Measurements from ENCODE around the gene PANX2. TPM values are rescaled to one million over a fixed set of nuclear protein-coding genes. Genes with fewer than 3 reads are reported as not detected.

Gene PANX2
- total and polyA plus RNA-seq, 9 of the 15 experiments (the other 6 are each of a cell fraction or from before 2014, with no cell fraction given): 0.01 to 3.9 (median 0.67) TPM; not detected in 1

DNA sequence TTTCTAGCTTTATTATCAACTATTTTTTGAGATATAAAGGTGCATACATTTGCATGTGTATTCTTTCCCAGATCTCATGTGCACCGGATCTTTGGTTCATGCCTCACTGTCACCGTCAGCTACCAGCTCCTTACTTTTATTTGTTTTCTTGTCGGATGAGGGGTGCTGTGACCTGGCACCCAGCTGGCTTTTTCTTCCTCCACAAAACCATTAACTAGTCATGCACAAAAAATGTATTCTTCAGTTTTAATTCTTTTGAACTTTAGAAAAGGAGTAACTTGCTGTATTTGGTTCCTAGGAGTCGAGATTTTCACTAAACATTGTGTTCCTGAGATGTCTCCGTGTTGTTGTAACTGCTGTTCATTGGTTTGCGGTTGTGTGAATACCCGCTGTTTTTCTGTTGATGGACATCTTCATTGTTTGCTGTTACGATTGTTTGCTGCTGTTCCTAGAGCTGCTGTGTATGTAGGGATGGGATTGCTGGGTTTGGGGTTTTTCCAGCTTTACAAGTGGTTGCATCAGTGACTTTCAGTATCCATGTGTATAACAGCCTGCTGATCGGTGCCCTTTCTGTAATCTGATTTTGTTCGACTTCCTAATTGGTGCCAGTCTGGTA, 41.3 kb upstream of the PANX2 start (continued):
- TF ChIP-seq, protein P1, sequence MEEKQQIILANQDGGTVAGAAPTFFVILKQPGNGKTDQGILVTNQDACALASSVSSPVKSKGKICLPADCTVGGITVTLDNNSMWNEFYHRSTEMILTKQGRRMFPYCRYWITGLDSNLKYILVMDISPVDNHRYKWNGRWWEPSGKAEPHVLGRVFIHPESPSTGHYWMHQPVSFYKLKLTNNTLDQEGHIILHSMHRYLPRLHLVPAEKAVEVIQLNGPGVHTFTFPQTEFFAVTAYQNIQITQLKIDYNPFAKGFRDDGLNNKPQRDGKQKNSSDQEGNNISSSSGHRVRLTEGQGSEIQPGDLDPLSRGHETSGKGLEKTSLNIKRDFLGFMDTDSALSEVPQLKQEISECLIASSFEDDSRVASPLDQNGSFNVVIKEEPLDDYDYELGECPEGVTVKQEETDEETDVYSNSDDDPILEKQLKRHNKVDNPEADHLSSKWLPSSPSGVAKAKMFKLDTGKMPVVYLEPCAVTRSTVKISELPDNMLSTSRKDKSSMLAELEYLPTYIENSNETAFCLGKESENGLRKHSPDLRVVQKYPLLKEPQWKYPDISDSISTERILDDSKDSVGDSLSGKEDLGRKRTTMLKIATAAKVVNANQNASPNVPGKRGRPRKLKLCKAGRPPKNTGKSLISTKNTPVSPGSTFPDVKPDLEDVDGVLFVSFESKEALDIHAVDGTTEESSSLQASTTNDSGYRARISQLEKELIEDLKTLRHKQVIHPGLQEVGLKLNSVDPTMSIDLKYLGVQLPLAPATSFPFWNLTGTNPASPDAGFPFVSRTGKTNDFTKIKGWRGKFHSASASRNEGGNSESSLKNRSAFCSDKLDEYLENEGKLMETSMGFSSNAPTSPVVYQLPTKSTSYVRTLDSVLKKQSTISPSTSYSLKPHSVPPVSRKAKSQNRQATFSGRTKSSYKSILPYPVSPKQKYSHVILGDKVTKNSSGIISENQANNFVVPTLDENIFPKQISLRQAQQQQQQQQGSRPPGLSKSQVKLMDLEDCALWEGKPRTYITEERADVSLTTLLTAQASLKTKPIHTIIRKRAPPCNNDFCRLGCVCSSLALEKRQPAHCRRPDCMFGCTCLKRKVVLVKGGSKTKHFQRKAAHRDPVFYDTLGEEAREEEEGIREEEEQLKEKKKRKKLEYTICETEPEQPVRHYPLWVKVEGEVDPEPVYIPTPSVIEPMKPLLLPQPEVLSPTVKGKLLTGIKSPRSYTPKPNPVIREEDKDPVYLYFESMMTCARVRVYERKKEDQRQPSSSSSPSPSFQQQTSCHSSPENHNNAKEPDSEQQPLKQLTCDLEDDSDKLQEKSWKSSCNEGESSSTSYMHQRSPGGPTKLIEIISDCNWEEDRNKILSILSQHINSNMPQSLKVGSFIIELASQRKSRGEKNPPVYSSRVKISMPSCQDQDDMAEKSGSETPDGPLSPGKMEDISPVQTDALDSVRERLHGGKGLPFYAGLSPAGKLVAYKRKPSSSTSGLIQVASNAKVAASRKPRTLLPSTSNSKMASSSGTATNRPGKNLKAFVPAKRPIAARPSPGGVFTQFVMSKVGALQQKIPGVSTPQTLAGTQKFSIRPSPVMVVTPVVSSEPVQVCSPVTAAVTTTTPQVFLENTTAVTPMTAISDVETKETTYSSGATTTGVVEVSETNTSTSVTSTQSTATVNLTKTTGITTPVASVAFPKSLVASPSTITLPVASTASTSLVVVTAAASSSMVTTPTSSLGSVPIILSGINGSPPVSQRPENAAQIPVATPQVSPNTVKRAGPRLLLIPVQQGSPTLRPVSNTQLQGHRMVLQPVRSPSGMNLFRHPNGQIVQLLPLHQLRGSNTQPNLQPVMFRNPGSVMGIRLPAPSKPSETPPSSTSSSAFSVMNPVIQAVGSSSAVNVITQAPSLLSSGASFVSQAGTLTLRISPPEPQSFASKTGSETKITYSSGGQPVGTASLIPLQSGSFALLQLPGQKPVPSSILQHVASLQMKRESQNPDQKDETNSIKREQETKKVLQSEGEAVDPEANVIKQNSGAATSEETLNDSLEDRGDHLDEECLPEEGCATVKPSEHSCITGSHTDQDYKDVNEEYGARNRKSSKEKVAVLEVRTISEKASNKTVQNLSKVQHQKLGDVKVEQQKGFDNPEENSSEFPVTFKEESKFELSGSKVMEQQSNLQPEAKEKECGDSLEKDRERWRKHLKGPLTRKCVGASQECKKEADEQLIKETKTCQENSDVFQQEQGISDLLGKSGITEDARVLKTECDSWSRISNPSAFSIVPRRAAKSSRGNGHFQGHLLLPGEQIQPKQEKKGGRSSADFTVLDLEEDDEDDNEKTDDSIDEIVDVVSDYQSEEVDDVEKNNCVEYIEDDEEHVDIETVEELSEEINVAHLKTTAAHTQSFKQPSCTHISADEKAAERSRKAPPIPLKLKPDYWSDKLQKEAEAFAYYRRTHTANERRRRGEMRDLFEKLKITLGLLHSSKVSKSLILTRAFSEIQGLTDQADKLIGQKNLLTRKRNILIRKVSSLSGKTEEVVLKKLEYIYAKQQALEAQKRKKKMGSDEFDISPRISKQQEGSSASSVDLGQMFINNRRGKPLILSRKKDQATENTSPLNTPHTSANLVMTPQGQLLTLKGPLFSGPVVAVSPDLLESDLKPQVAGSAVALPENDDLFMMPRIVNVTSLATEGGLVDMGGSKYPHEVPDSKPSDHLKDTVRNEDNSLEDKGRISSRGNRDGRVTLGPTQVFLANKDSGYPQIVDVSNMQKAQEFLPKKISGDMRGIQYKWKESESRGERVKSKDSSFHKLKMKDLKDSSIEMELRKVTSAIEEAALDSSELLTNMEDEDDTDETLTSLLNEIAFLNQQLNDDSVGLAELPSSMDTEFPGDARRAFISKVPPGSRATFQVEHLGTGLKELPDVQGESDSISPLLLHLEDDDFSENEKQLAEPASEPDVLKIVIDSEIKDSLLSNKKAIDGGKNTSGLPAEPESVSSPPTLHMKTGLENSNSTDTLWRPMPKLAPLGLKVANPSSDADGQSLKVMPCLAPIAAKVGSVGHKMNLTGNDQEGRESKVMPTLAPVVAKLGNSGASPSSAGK (IDR thresholded peaks at IDR 0.05): no peak
- TF ChIP-seq BMI1 (IDR thresholded peaks at IDR 0.05; ENCODE audit: low read length) (no peak), SAFB2 (IDR thresholded peaks at IDR 0.05; ENCODE audit: borderline replicate concordance, low read depth, low read length, severe bottlenecking) (no peak), SIN3A (IDR thresholded peaks at IDR 0.05; ENCODE audit: borderline replicate concordance in 2 of 2, control insufficient read depth in 1 of 2, low read depth in 2 of 2, low read length in 2 of 2) (no peak), RNF2 (IDR thresholded peaks at IDR 0.05) (no peak), CREB1 (IDR thresholded peaks at IDR 0.05) (no peak), CREB1 (CRISPR knock-in tag; IDR thresholded peaks at IDR 0.05) (no peak), RFX7 (CRISPR knock-in tag; IDR thresholded peaks at IDR 0.05) (no peak), TEAD2 (tag; IDR thresholded peaks at IDR 0.05) (no peak)
- TF ChIP-seq, protein P2, sequence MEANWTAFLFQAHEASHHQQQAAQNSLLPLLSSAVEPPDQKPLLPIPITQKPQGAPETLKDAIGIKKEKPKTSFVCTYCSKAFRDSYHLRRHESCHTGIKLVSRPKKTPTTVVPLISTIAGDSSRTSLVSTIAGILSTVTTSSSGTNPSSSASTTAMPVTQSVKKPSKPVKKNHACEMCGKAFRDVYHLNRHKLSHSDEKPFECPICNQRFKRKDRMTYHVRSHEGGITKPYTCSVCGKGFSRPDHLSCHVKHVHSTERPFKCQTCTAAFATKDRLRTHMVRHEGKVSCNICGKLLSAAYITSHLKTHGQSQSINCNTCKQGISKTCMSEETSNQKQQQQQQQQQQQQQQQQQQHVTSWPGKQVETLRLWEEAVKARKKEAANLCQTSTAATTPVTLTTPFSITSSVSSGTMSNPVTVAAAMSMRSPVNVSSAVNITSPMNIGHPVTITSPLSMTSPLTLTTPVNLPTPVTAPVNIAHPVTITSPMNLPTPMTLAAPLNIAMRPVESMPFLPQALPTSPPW (CRISPR knock-in tag; IDR thresholded peaks at IDR 0.05): no peak
- TF ChIP-seq, protein P3, sequence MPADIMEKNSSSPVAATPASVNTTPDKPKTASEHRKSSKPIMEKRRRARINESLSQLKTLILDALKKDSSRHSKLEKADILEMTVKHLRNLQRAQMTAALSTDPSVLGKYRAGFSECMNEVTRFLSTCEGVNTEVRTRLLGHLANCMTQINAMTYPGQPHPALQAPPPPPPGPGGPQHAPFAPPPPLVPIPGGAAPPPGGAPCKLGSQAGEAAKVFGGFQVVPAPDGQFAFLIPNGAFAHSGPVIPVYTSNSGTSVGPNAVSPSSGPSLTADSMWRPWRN (IDR thresholded peaks at IDR 0.05; ENCODE audit: low read depth): no peak
- TF ChIP-seq, protein P4, sequence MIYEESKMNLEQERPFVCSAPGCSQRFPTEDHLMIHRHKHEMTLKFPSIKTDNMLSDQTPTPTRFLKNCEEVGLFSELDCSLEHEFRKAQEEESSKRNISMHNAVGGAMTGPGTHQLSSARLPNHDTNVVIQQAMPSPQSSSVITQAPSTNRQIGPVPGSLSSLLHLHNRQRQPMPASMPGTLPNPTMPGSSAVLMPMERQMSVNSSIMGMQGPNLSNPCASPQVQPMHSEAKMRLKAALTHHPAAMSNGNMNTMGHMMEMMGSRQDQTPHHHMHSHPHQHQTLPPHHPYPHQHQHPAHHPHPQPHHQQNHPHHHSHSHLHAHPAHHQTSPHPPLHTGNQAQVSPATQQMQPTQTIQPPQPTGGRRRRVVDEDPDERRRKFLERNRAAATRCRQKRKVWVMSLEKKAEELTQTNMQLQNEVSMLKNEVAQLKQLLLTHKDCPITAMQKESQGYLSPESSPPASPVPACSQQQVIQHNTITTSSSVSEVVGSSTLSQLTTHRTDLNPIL (CRISPR knock-in tag; IDR thresholded peaks at IDR 0.05): no peak
